MM.1S (cell line): ENCODE measurements around the gene MYMX.

Experiments used
- CTCF ChIP-seq: fragments of 300-600 bp; sonication (generic); IDR thresholded peaks from 2 replicates; pipeline ENCODE4 v1.5.1; 2016; ENCODE audit warnings: antibody characterized with exemption, low read length, mixed read lengths
- EZH2 ChIP-seq: fragments of 300-600 bp; sonication (generic); optimal IDR thresholded peaks from 2 replicates; pipeline ENCODE3; 2017; ENCODE audit warnings: low read depth, mild to moderate bottlenecking, antibody characterized with exemption, low read length, mixed read lengths
- EZH2phosphoT487 ChIP-seq: fragments of 300-600 bp; sonication (generic); IDR thresholded peaks from 2 replicates; pipeline ENCODE4 v1.6.1; 2018; ENCODE audit warnings: antibody characterized with exemption, low read length

GRCh38 chr6:44169154-44169553 lies 47.6 kb upstream of the MYMX start:
- TF ChIP-seq CTCF (no peak), EZH2 (no peak), EZH2phosphoT487 (no peak)
